HepG2 (cell line): ENCODE data around the gene CCDC69. TPM values are rescaled to one million over a fixed set of nuclear protein-coding genes. Genes with fewer than 3 reads are reported as not detected.

ENCODE experiments used
- ARNT ChIP-seq: fragments of 450-650 bp; IDR thresholded peaks from 2 replicates; pipeline ENCODE4 v1.6.1; 2017
- GABPA ChIP-seq, 2 experiments: IDR thresholded peaks; 2 replicates each; pipeline ENCODE4 v1.6.1; 2011 to 2016; ENCODE audit warnings: low read depth in 2 of 2, low read length in 1 of 2, missing biosample characterization in 1 of 2, missing genetic modification characterization in 1 of 2
- GATAD1 ChIP-seq: IDR thresholded peaks from 2 replicates; pipeline ENCODE4 v1.6.1; 2016; ENCODE audit warnings: missing genetic modification reagents, missing compliant biosample characterization
- HHEX ChIP-seq: IDR thresholded peaks from 2 replicates; pipeline ENCODE4 v1.6.1; 2016; ENCODE audit warnings: control low read depth
- KMT2A ChIP-seq: sonication (generic); formaldehyde crosslinking; IDR thresholded peaks from 2 replicates; pipeline ENCODE4 v1.4.0; 2020; ENCODE audit warnings: missing genetic modification reagents
- NCOR1 ChIP-seq: fragments of 200-600 bp; sonication (generic); IDR thresholded peaks from 2 replicates; pipeline ENCODE4 v1.7.0; 2017; ENCODE audit warnings: antibody characterized with exemption, low read length, borderline replicate concordance
- TARDBP ChIP-seq: sonication (generic); formaldehyde crosslinking; IDR thresholded peaks from 2 replicates; pipeline ENCODE4 v1.8.0; 2022; ENCODE audit warnings: mild to moderate bottlenecking, missing genetic modification reagents
- TP53 ChIP-seq: sonication (generic); formaldehyde crosslinking; conservative IDR thresholded peaks from 2 replicates; pipeline ENCODE4 v1.4.0; 2020; ENCODE audit warnings: missing genetic modification reagents
- YY1 ChIP-seq: IDR thresholded peaks from 2 replicates; pipeline ENCODE4 v1.6.1; 2011; ENCODE audit warnings: low read length, low read depth, moderate library complexity, mild to moderate bottlenecking; ENCODE audit not compliant: insufficient read depth, insufficient replicate concordance
- ZBTB7A ChIP-seq: sonication (generic); formaldehyde crosslinking; IDR thresholded peaks from 2 replicates; pipeline ENCODE4 v1.8.0; 2022; ENCODE audit warnings: mild to moderate bottlenecking, missing genetic modification reagents
- ZNF143 ChIP-seq: sonication (generic); formaldehyde crosslinking; IDR thresholded peaks from 2 replicates; pipeline ENCODE4 v1.4.0; 2020; ENCODE audit warnings: missing genetic modification reagents
- ZNF326 ChIP-seq: sonication (generic); formaldehyde crosslinking; IDR thresholded peaks from 2 replicates; pipeline ENCODE4 v1.4.0; 2020; ENCODE audit warnings: missing genetic modification reagents, borderline replicate concordance
- ZNF563 ChIP-seq: sonication (generic); formaldehyde crosslinking; IDR thresholded peaks from 2 replicates; pipeline ENCODE4 v1.8.0; 2022; ENCODE audit warnings: mild to moderate bottlenecking, moderate library complexity, missing genetic modification reagents
- ZNF605 ChIP-seq: sonication (generic); formaldehyde crosslinking; IDR thresholded peaks from 2 replicates; pipeline ENCODE4 v1.8.0; 2022; ENCODE audit warnings: mild to moderate bottlenecking, missing genetic modification reagents
- ZNF782 ChIP-seq: sonication (generic); formaldehyde crosslinking; IDR thresholded peaks from 2 replicates; pipeline ENCODE4 v1.4.0; 2020; ENCODE audit warnings: missing genetic modification reagents, mild to moderate bottlenecking, borderline replicate concordance
- ZSCAN9 ChIP-seq: IDR thresholded peaks from 2 replicates; pipeline ENCODE4 v1.6.1; 2016; ENCODE audit warnings: borderline replicate concordance
- polyA plus RNA-seq, 8 experiments: library from polyadenylated mRNA; depleted of rRNA in 3 of 8; stranded (reverse) in 7 of 8; unstranded in 1 of 8; fragments of >200 nt; fragmentation: Illumina TruSeq in 4 of 8; extraction: Trizol in 4 of 8; gene quantifications; 2 replicates each; pipeline versions ENCODE4 v1.2.1 to v1.2.3, GENCODE V29; 2011 to 2016; ENCODE audit warnings: low read depth in 4 of 8, missing spikeins in 1 of 8, mixed read lengths in 1 of 8; ENCODE audit not compliant: insufficient read depth in 1 of 8
- total RNA-seq, 5 experiments: library from RNA; depleted of rRNA; stranded (reverse); fragments of >200 nt; fragmentation: Illumina TruSeq; extraction: Trizol; gene quantifications; 2 replicates each; pipeline ENCODE4 v1.2.3, GENCODE V29; 2016; ENCODE audit warnings: low read depth in 1 of 5
- TF ChIP-seq, protein P1 (sequence below), 2 experiments: sonication (generic) in 1 of 2; formaldehyde crosslinking in 1 of 2; IDR thresholded peaks; 2 replicates each; pipeline versions ENCODE4 v1.5.1 to v1.6.1; 2011 to 2020; ENCODE audit warnings: borderline replicate concordance in 1 of 2, low read depth in 1 of 2, low read length in 1 of 2, mild to moderate bottlenecking in 1 of 2, missing genetic modification reagents in 1 of 2, moderate library complexity in 1 of 2
- TF ChIP-seq, protein P2 (sequence below): sonication (generic); formaldehyde crosslinking; conservative IDR thresholded peaks from 2 replicates; pipeline ENCODE4 v1.4.0; 2020; ENCODE audit warnings: mild to moderate bottlenecking, missing genetic modification reagents, moderate library complexity
- TF ChIP-seq, protein P3 (sequence below): sonication (generic); formaldehyde crosslinking; IDR thresholded peaks from 2 replicates; pipeline ENCODE4 v1.4.0; 2020; ENCODE audit warnings: missing genetic modification reagents
- TF ChIP-seq, protein P4 (sequence below): IDR thresholded peaks from 2 replicates; pipeline ENCODE4 v1.6.1; 2016; ENCODE audit warnings: mild to moderate bottlenecking, missing biosample characterization, missing genetic modification reagents

The CCDC69 gene
- total and polyA plus RNA-seq, 2 of the 13 experiments (the other 11 are each of a cell fraction or from before 2014, with no cell fraction given), result 12.2 to 45.2 TPM

DNA sequence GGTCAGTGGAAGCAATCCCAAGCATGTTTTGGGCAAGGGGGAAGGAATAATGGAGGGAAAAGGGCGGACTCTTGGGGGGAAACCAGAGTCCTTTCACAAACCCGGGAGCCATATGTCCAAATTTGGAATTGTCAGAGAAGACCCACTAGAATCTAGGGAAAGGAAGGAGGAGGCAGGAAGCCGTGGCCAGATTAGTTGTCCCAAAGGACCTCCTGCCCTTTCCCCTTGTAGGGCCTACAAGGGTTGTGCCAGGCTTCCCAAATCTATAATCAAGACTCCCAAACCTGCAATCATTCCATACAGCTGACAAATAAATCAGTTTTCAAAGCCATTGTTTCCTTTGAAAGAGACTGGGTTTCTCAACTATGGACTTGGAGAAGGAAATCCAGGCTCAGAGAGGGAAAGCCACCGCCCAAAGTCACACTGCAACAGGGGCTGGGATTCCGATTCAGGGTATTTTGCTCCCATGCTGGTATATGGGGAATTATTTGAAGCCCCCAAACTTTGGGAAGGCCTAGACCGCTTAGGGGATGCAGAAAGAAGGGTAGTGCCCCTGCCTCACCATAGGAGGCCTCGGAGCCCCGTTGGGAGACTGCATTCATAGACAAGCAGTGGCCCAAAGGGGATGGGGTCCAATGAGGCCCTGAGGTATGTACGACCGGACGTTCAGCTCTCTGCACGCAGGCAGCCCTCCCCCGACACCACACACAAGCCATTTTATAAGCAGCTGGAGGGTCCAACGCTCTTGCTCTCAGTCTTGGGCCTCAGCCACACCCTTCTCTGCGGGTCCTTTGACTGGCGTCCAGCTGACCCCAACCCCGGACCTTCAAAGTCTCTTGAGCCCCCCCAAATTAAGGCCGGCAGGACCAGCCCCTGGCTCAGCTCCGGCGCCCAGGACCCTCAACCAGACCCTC is 67.1 kb downstream of the CCDC69 start (continued):
- TF ChIP-seq, protein P1, sequence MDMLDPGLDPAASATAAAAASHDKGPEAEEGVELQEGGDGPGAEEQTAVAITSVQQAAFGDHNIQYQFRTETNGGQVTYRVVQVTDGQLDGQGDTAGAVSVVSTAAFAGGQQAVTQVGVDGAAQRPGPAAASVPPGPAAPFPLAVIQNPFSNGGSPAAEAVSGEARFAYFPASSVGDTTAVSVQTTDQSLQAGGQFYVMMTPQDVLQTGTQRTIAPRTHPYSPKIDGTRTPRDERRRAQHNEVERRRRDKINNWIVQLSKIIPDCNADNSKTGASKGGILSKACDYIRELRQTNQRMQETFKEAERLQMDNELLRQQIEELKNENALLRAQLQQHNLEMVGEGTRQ (IDR thresholded peaks at IDR 0.05; ENCODE audit: low read depth, low read length), result no peak
- TF ChIP-seq, protein P1 (CRISPR knock-in tag; IDR thresholded peaks at IDR 0.05; ENCODE audit: borderline replicate concordance), result peak; percentile 55
- TF ChIP-seq TP53 (CRISPR knock-in tag), result no peak
- TF ChIP-seq ZNF326, result no peak
- 0 out of 2 replicates have a peak, but pooled peaks have one; percentile 15 for TF ChIP-seq TARDBP
- TF ChIP-seq ARNT, result no peak
- TF ChIP-seq ZNF143 (CRISPR knock-in tag), result no peak
- TF ChIP-seq HHEX (CRISPR knock-in tag), result no peak
- TF ChIP-seq, protein P2, sequence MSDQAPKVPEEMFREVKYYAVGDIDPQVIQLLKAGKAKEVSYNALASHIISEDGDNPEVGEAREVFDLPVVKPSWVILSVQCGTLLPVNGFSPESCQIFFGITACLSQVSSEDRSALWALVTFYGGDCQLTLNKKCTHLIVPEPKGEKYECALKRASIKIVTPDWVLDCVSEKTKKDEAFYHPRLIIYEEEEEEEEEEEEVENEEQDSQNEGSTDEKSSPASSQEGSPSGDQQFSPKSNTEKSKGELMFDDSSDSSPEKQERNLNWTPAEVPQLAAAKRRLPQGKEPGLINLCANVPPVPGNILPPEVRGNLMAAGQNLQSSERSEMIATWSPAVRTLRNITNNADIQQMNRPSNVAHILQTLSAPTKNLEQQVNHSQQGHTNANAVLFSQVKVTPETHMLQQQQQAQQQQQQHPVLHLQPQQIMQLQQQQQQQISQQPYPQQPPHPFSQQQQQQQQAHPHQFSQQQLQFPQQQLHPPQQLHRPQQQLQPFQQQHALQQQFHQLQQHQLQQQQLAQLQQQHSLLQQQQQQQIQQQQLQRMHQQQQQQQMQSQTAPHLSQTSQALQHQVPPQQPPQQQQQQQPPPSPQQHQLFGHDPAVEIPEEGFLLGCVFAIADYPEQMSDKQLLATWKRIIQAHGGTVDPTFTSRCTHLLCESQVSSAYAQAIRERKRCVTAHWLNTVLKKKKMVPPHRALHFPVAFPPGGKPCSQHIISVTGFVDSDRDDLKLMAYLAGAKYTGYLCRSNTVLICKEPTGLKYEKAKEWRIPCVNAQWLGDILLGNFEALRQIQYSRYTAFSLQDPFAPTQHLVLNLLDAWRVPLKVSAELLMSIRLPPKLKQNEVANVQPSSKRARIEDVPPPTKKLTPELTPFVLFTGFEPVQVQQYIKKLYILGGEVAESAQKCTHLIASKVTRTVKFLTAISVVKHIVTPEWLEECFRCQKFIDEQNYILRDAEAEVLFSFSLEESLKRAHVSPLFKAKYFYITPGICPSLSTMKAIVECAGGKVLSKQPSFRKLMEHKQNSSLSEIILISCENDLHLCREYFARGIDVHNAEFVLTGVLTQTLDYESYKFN, result peak; percentile 13; the same call in 1 of the 2 replicates
- peak; percentile 4 for TF ChIP-seq YY1
- TF ChIP-seq, protein P3, sequence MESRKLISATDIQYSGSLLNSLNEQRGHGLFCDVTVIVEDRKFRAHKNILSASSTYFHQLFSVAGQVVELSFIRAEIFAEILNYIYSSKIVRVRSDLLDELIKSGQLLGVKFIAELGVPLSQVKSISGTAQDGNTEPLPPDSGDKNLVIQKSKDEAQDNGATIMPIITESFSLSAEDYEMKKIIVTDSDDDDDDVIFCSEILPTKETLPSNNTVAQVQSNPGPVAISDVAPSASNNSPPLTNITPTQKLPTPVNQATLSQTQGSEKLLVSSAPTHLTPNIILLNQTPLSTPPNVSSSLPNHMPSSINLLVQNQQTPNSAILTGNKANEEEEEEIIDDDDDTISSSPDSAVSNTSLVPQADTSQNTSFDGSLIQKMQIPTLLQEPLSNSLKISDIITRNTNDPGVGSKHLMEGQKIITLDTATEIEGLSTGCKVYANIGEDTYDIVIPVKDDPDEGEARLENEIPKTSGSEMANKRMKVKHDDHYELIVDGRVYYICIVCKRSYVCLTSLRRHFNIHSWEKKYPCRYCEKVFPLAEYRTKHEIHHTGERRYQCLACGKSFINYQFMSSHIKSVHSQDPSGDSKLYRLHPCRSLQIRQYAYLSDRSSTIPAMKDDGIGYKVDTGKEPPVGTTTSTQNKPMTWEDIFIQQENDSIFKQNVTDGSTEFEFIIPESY (CRISPR knock-in tag), result no peak
- 0 out of 2 replicates have a peak, but pooled peaks have one; percentile 2 for TF ChIP-seq KMT2A (CRISPR knock-in tag)
- TF ChIP-seq ZNF563, result peak; percentile 7; the same call in 1 of the 2 replicates
- peak; percentile 13; the same call in 1 of the 2 replicates for TF ChIP-seq ZNF605 (CRISPR knock-in tag)
- TF ChIP-seq GABPA (IDR thresholded peaks at IDR 0.05; ENCODE audit: low read depth, low read length), result no peak
- TF ChIP-seq GABPA (CRISPR knock-in tag; IDR thresholded peaks at IDR 0.05; ENCODE audit: low read depth), result no peak
- TF ChIP-seq NCOR1, result 0 out of 2 replicates have a peak, but pooled peaks have one; percentile 5
- 0 out of 2 replicates have a peak, but pooled peaks have one; percentile 4 for TF ChIP-seq GATAD1 (CRISPR knock-in tag)
- no peak for TF ChIP-seq ZSCAN9 (CRISPR knock-in tag)
- peak; percentile 30; the same call in 1 of the 2 replicates for TF ChIP-seq ZBTB7A (CRISPR knock-in tag)
- no peak for TF ChIP-seq ZNF782
- TF ChIP-seq, protein P4, sequence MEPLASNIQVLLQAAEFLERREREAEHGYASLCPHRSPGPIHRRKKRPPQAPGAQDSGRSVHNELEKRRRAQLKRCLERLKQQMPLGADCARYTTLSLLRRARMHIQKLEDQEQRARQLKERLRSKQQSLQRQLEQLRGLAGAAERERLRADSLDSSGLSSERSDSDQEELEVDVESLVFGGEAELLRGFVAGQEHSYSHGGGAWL (CRISPR knock-in tag), result no peak
